OCI-LY1 (cell line): ENCODE results near the gene CHD9NB.

Experiments
- H2AFZ ChIP-seq: fragments of 200-600 bp; sonication (generic), shearing (Covaris generic); 2 replicates; pipeline ENCODE4 v1.6.0; 2014; ENCODE audit warnings: antibody characterized with exemption, mild to moderate bottlenecking, low read length
- H3F3A ChIP-seq: fragments of 200-600 bp; sonication (generic), shearing (Covaris generic); 2 replicates; pipeline ENCODE4 v1.6.0; 2014; ENCODE audit warnings: mild to moderate bottlenecking, antibody characterized with exemption, low read length, moderate library complexity; ENCODE audit not compliant: insufficient read depth
- H3K27ac ChIP-seq: fragments of 200-600 bp; sonication (generic); 2 replicates; pipeline ENCODE4 v1.5.1; 2014; ENCODE audit warnings: low read length, mixed run types, mild to moderate bottlenecking, low read depth; ENCODE audit not compliant: poor library complexity, severe bottlenecking
- H3K27me3 ChIP-seq: fragments of 200-600 bp; sonication (generic); 2 replicates; pipeline ENCODE4 v1.6.0; 2014; ENCODE audit warnings: antibody characterized with exemption, mild to moderate bottlenecking, low read length, moderate library complexity; ENCODE audit not compliant: insufficient read depth
- H3K36me3 ChIP-seq: fragments of 200-600 bp; sonication (generic); 2 replicates; pipeline ENCODE4 v1.6.1; 2014; ENCODE audit warnings: mild to moderate bottlenecking, antibody characterized with exemption, low read length, moderate library complexity, mixed read lengths; ENCODE audit not compliant: insufficient read depth
- H3K4me1 ChIP-seq: fragments of 200-600 bp; sonication (generic); 2 replicates; pipeline ENCODE4 v1.5.1; 2014; ENCODE audit warnings: mild to moderate bottlenecking, low read length, moderate library complexity; ENCODE audit not compliant: insufficient read depth, severe bottlenecking
- H3K4me2 ChIP-seq: fragments of 200-600 bp; sonication (generic), shearing (Covaris generic); 2 replicates; pipeline ENCODE4 v1.6.1; 2014; ENCODE audit warnings: low read length
- H3K4me3 ChIP-seq: fragments of 200-600 bp; sonication (generic); 2 replicates; pipeline ENCODE4 v1.5.1; 2014; ENCODE audit warnings: low read length, low read depth, mild to moderate bottlenecking, mixed read lengths; ENCODE audit not compliant: poor library complexity, severe bottlenecking
- H3K79me2 ChIP-seq: fragments of 200-600 bp; shearing (Covaris generic); 2 replicates; pipeline ENCODE4 v1.6.1; 2016; ENCODE audit warnings: mixed run types, low read length, mixed read lengths; ENCODE audit not compliant: insufficient read depth
- H3K9ac ChIP-seq: fragments of 200-600 bp; sonication (generic), shearing (Covaris generic); 2 replicates; pipeline ENCODE4 v1.6.1; 2014; ENCODE audit warnings: mild to moderate bottlenecking, low read length, mixed read lengths
- H3K9me2 ChIP-seq: fragments of 200-600 bp; sonication (generic), shearing (Covaris generic); 2 replicates; pipeline ENCODE4 v1.6.1; 2014; ENCODE audit warnings: low read depth, mild to moderate bottlenecking, low read length, mixed read lengths
- H3K9me3 ChIP-seq: fragments of 200-600 bp; shearing (Covaris generic); 2 replicates; pipeline ENCODE4 v1.6.1; 2014; ENCODE audit warnings: low read length, mixed read lengths
- H4K20me1 ChIP-seq: fragments of 200-600 bp; sonication (generic), shearing (Covaris generic); 2 replicates; pipeline ENCODE4 v1.6.0; 2016; ENCODE audit warnings: mild to moderate bottlenecking, low read length; ENCODE audit not compliant: insufficient read depth
- CTCF ChIP-seq: fragments of 200-600 bp; sonication (generic), shearing (Covaris generic); IDR thresholded peaks from 2 replicates; pipeline ENCODE4 v1.5.1; 2017; ENCODE audit warnings: mild to moderate bottlenecking, antibody characterized with exemption, low read length, moderate library complexity, mixed read lengths
- EZH2 ChIP-seq: fragments of 200-600 bp; sonication (generic), shearing (Covaris generic); IDR thresholded peaks from 2 replicates; pipeline ENCODE4 v1.8.0; 2017; ENCODE audit warnings: borderline replicate concordance, mixed run types, mild to moderate bottlenecking, antibody characterized with exemption, low read length, moderate library complexity, mixed read lengths

CHD9NB gene

GRCh38 chr16:53045341-53046220 is 7.1 kb downstream of the CHD9NB start:
- no peak overlapping the region for H3K4me3 ChIP-seq
- H3K9me3 ChIP-seq = no peaks in the 10 kb centered on the region
- H4K20me1 ChIP-seq = no peaks in the 10 kb centered on the region
- no peak overlapping the region for H2AFZ ChIP-seq
- no peaks in the 10 kb centered on the region for H3K9me2 ChIP-seq
- peaks cover 10% of the 10 kb centered on the region; the same call in 1 of the 2 replicates for H3K27me3 ChIP-seq
- H3K27ac ChIP-seq = no peak overlapping the region
- H3K36me3 ChIP-seq = no peaks in the 10 kb centered on the region
- H3K9ac ChIP-seq = no peak overlapping the region
- no peaks in the 10 kb centered on the region for H3K79me2 ChIP-seq
- H3K4me1 ChIP-seq = no peaks in the 10 kb centered on the region
- TF ChIP-seq EZH2 = no peak
- H3K4me2 ChIP-seq = no peak overlapping the region
- H3F3A ChIP-seq = no peaks in the 10 kb centered on the region

DNA sequence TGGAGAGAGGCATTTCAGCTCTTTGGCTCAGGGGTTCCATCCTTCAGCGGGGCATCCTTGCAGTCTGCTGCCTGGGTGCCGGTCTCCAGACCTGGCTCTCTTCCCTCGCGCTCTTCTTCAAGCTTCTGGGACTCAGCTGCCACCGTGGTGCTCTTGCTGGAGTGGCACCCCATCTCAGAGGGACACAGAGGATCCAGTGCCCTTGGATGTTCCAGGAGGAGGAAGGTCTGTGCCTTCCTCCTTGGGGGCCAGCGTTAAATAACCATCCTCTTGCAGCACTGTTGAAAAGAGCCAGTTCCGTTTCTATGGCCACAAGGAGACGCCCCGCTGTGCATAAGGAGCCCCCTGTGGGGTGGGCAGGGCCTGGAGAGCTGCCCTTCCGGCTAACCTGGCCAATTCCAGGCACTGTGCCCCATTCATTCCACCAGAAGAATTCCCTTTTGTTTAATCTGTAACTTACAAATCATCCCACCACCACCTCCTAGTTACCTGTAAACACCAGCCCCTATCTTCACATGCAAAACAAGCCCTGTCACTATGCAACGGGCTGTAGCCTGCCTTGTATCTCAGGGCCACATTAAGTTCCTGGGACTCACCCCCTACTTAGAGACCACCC is 8.6 kb downstream of the CHD9NB start:
- Histone ChIP-seq H2AFZ (no peak overlapping the region), H3K36me3 (no peaks in the 10 kb centered on the region), H3K4me2 (no peak overlapping the region), H3K9me3 (no peaks in the 10 kb centered on the region), H3F3A (no peaks in the 10 kb centered on the region), H3K27me3 (peaks cover 10% of the 10 kb centered on the region; the same call in 1 of the 2 replicates), H3K9me2 (no peaks in the 10 kb centered on the region), H4K20me1 (no peaks in the 10 kb centered on the region), H3K9ac (no peak overlapping the region), H3K79me2 (no peaks in the 10 kb centered on the region), H3K4me1 (no peaks in the 10 kb centered on the region), H3K27ac (no peak overlapping the region), H3K4me3 (no peak overlapping the region)
- no peak for TF ChIP-seq CTCF
- no peak for TF ChIP-seq EZH2

GRCh38 chr16:53043428-53043831 is 9.3 kb downstream of the CHD9NB start:
- no peak overlapping the region for H3K4me2 ChIP-seq
- no peaks in the 10 kb centered on the region for H3K79me2 ChIP-seq
- H3K9ac ChIP-seq = no peak overlapping the region
- H3K9me3 ChIP-seq = no peaks in the 10 kb centered on the region
- peaks cover 10% of the 10 kb centered on the region; the same call in 1 of the 2 replicates for H3K27me3 ChIP-seq
- no peaks in the 10 kb centered on the region for H4K20me1 ChIP-seq
- no peak overlapping the region for H2AFZ ChIP-seq
- no peaks in the 10 kb centered on the region for H3K36me3 ChIP-seq
- no peaks in the 10 kb centered on the region for H3K4me1 ChIP-seq
- TF ChIP-seq CTCF = no peak
- no peak for TF ChIP-seq EZH2
- H3F3A ChIP-seq = no peaks in the 10 kb centered on the region
- no peak overlapping the region for H3K4me3 ChIP-seq
- H3K27ac ChIP-seq = no peak overlapping the region
- H3K9me2 ChIP-seq = no peaks in the 10 kb centered on the region
